DMS53 treated with DMSO at 0.1 percent for 48 hours (cell line): ENCODE results near the gene SPTBN4.
"Not testable (repeated sequence)": the region's sequence is repeated elsewhere in the genome, so short reads cannot be mapped to it uniquely, and the experiment has no call there.

ENCODE experiments used
- DNase-seq: peaks from one replicate; lab custom pipeline; 2025; ENCODE audit not compliant: unreplicated experiment; lab: John Stamatoyannopoulos, UW

The SPTBN4 gene

GRCh38 chr19:40464059-40465024, 2.5 kb upstream of the SPTBN4 start:
- DNase-seq: peak; percentile 90

GRCh38 chr19:40465025-40465556, 1.7 kb upstream of the SPTBN4 start:
- peak; percentile 49 for DNase-seq

GRCh38 chr19:40465557-40466218, 1.1 kb upstream of the SPTBN4 start, which contains the start of gene BLVRB:
Gene BLVRB, minus strand, starts transcription at chr19:40465745. Its CDS starts 57 bp downstream, at chr19:40465688.
- peak; percentile 99 for DNase-seq

- peak; percentile 39 for DNase-seq
Observed at GRCh38 chr19:40466219-40466984, 399 bp upstream of the SPTBN4 start.

GRCh38 chr19:40469011-40469410, 2.2 kb downstream of the SPTBN4 start:
- no peak for DNase-seq

- no peak for DNase-seq
Observed at GRCh38 chr19:40471111-40471510, 4.3 kb downstream of the SPTBN4 start.

GRCh38 chr19:40472516-40472915, 5.7 kb downstream of the SPTBN4 start:
- DNase-seq: no peak

GRCh38 chr19:40474737-40475136, 7.9 kb downstream of the SPTBN4 start:
- DNase-seq: no peak

GRCh38 chr19:40475878-40476644, 9.3 kb downstream of the SPTBN4 start:
- not testable (repeated sequence) for DNase-seq

- no peak for DNase-seq
Observed at GRCh38 chr19:40486017-40486416, 19.2 kb downstream of the SPTBN4 start.

- no peak for DNase-seq
Observed at GRCh38 chr19:40489882-40490230, 23.1 kb downstream of the SPTBN4 start.

- DNase-seq: no peak
Observed at GRCh38 chr19:40492274-40492673, 25.5 kb downstream of the SPTBN4 start.

GRCh38 chr19:40493778-40494177, 27.0 kb downstream of the SPTBN4 start:
- no peak for DNase-seq

- no peak for DNase-seq
Observed at GRCh38 chr19:40494191-40494838, 27.5 kb downstream of the SPTBN4 start.

- DNase-seq: no peak
Observed at GRCh38 chr19:40497214-40497613, 30.4 kb downstream of the SPTBN4 start.

- DNase-seq: no peak
Observed at GRCh38 chr19:40499320-40499719, 32.5 kb downstream of the SPTBN4 start.

- not testable (repeated sequence) for DNase-seq
Observed at GRCh38 chr19:40500678-40501530, 34.1 kb downstream of the SPTBN4 start.

GRCh38 chr19:40501599-40501998, 34.8 kb downstream of the SPTBN4 start:
- DNase-seq: no peak

GRCh38 chr19:40502081-40502480, 35.3 kb downstream of the SPTBN4 start:
- DNase-seq: no peak
